Fibroblast of lung (primary cell): Measurements from ENCODE around the gene ZNF625.

Experiments
- EZH2 ChIP-seq: IDR thresholded peaks from 2 replicates; pipeline ENCODE4 v1.5.1; 2012; ENCODE audit warnings: low read length, control low read depth, mild to moderate bottlenecking; ENCODE audit errors: missing control alignments
- TF ChIP-seq, protein P1 (sequence below), 2 donors: IDR thresholded peaks in 1 of 2; conservative IDR thresholded peaks in 1 of 2; 1 replicate in 1 of 2; 2 replicates in 1 of 2; pipeline ENCODE4 v1.5.1; 2011 to 2012; ENCODE audit warnings: low read length in 2 of 2, control low read depth in 1 of 2, inconsistent platforms in 1 of 2, low read depth in 1 of 2, mild to moderate bottlenecking in 1 of 2

DNA sequence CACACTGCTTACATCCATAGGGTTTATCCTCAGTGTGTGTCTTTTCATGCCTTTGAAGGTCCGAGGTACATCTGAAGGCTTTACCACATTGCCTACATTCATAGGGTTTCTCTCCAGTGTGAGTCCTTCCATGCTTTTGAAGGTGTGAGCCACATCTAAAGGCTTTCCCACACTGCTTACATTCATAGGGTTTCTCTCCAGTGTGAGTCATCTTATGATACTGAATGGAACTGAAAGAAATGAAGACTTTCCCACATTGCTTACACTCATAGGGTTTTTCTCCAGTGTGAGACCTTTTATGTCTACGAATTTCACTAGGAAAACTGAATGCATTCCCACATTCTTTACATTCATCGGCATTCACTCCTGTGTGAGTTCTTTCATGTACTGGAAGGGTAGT lies 23.5 kb downstream of the ZNF625 start:
- TF ChIP-seq, protein P1, sequence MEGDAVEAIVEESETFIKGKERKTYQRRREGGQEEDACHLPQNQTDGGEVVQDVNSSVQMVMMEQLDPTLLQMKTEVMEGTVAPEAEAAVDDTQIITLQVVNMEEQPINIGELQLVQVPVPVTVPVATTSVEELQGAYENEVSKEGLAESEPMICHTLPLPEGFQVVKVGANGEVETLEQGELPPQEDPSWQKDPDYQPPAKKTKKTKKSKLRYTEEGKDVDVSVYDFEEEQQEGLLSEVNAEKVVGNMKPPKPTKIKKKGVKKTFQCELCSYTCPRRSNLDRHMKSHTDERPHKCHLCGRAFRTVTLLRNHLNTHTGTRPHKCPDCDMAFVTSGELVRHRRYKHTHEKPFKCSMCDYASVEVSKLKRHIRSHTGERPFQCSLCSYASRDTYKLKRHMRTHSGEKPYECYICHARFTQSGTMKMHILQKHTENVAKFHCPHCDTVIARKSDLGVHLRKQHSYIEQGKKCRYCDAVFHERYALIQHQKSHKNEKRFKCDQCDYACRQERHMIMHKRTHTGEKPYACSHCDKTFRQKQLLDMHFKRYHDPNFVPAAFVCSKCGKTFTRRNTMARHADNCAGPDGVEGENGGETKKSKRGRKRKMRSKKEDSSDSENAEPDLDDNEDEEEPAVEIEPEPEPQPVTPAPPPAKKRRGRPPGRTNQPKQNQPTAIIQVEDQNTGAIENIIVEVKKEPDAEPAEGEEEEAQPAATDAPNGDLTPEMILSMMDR (conservative IDR thresholded peaks at IDR 0.05 in 1 of 2, IDR thresholded peaks at IDR 0.05 in 1 of 2; ENCODE audit: low read depth in 1 of 2, low read length in 2 of 2) = no peak
- no peak for TF ChIP-seq EZH2
